CD1c-positive myeloid dendritic cell (primary cell): ENCODE results near the gene SERPINB4.
A peak's percentile ranks its signal among the peaks of the same experiment; 100 is the strongest.

Experiments used
- DNase-seq: peaks from one replicate; pipeline ENCODE4 v3.0.0-alpha.2; 2016; ENCODE audit errors: extremely low spot score

The SERPINB4 gene

DNA sequence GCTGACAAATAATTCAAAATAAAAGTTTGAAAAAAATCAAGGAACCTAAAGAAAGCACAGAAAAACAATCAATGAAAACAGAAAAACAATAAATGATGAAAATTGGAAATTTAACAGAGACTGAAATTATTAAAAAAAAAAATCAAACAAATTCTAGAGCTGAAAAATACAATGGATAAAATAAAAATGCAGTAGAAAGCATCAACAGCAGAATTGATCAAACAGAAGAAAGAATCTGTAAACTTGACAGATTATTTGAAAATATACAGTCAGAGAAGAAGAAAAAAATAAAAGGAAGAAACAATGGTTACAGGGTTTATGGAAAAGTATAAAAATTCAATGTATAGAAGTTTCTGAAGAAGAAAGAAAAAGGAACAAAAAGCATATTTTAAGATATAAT is 16.2 kb downstream of the SERPINB4 start:
- DNase-seq = no peak

DNA sequence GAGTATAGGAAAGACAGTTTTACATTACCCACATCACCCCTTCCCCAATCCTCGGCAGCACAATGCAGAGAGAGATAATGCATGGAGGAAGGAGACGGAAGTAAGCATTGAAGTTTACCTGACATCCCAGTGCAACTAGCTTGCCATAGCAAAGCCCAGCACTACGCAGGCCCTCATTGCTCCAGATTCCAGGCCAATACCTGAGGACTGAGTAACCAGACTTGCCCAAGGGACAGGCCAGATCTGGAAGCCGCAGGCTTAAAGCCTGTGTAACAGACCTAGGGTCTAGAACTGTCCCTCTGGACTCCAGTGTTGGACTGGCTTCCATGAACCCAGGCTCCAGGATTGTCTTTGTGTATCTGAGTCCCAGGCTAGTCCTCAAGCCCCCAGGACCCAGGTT is 17.6 kb downstream of the SERPINB4 start:
- DNase-seq = no peak

DNA sequence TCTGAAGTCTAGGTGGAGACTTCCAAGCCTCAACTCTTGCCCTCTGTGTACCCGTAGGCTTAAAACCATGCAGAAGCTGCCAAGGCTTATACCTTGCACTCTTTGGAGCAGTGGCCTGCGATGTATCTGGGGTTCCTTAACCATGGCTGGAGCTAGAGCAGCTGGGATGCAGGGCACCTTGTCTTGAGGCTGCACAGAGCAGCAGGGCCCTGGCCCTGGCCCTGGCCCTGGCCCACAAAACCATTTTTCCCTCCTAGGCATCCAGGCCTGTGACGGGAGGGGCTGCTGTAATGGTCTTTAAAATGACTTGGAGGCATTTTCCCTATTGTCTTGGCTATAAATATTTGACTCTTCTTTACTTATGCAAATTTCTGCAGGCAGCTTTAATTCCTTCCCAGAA is 19.2 kb downstream of the SERPINB4 start:
- no peak for DNase-seq

DNA sequence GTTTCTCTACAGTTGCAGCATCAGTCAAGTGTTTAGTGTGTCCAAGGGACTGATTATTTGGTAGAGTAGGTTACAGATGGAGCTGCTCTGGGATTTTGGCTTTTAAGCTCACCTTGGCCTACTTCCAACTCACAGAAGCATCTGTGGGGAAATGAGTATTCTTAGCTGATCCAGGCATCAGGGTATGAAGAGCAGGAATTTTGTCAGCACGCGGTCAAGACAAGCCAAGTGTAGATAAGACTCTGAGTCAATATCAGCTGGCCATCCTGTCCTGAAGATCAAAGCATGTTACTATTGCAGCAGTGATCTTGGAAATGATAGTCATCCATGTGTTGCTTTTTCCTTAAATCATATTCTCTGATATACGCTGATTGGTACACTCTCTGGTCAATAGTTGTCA is 24.4 kb downstream of the SERPINB4 start:
- DNase-seq = no peak

DNA sequence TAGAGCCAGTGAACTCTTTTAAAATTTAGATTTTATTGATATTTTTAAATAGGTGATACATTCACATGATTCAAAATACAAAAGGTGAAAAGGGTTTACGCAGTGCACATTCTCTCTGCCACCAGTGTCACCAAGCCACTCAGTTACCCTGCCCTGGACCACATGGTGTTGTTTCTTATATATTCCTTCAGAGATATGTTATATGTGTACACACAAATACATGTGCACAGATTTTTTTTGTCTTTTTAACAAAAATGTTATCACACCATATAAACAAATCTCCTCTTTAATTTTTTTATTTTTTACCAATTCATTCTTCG is 26.2 kb downstream of the SERPINB4 start:
- no peak for DNase-seq

DNA sequence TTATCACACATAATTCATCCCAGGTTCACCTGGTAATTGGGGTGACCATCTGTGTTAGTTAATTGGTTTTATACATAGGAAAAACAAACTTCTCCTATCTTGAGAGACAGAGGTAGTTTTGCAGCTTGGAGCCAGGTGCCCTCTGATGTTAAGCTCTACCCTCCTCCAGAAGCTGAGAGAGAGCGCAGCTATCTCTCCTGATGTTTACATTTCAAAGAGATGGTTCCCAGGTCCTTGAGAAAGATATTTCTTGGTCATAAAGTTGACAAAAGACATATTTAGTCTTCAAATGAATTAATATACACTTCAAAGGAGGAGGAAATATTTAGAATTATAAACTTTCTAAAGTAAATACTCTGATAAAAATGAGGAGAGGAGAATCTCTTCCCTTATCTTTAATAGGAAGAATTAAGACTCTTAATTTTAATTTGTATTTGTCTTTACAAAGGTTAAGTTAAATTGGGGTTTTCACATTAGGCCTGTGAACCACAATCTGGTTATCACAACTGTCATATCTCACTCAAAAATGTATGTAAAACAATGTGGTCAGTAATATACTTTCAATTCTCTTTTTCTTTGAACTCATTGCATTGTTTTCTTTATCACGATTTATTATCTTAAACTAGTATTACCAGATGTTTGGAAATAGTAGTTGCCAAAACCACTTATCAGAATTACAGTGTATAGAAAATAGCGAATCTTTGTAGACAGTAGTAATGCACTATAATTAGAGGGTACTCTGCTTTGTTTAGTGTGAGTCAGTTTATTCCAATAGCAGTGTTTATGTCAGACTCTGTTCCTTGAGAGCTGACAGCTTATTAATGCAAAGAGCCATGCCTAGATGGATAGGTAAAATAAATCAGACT is 26.8 kb downstream of the SERPINB4 start:
- DNase-seq = no peak

DNA sequence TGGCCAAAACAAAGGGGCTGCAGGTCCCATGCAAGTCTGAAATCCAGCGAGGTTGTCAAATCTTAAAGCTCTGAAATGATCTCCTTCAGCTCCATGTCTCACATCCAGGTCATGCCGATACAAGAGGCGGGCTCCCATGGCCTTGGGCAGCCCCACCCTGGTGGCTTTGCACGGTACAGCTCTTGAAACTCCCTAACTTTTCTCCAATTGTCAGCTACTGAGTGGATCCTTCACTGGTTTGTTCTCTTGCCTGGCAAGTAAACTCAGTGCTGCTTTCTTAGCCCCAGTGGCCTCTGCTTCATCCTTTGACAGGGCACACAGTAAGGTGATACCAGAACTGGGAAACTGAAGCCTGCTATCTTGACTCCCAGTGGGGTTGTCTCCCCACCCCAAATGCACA is 30.6 kb downstream of the SERPINB4 start:
- no peak for DNase-seq

DNA sequence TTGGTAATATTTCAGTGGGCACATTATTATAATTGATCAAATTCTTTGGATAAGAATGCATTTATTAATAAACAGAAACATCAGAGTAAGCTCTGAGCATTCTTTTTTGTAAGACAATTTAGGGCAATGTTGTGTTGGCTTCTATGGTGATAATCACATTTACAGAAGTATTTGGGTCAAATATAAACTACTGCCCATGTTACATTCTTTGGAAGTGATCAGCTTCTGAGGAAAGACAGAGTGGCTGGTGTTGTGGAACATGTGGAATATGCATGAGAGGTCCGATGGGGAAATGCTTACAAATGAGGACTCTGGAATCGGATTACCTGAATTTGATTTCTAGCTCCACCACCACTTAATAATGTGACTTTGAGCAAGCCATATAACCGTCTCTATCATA is 37.5 kb downstream of the SERPINB4 start:
- DNase-seq = no peak

DNA sequence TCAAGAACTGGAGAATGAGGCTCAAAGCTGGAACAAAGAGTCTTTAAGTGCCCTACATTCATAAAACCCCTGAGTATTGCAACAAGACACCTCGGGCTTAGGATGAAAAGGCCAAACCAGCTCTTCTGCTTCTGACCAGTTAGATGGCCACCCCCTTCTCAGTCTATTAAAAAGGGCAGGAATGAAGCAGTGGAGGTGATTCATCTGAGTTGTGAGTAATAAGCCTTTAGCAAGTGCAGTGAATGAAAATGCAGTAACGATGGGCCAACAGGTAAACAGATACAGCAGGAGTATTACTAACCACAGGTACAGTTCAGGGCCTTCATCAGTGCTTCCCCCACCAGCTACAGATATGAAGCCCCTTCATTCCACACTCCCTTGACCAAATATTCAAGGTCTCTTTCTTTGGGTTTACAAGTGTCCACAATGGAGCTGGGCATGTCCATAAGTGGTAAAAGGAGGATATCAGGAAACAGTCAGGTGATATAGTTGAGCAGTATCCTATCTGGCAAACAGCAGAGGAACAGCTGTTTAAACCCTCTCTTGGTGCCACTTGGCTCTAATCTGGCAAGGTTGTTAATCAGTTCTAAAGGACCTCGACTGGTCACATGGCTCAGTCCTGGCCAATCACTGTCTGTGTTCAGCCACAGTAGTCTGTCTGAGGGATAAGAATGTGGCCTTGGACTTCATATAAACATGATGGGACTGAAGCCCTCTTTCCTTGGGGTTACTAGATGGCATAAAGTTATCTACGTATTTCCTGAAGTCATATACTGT is 39.1 kb downstream of the SERPINB4 start:
- no peak for DNase-seq

DNA sequence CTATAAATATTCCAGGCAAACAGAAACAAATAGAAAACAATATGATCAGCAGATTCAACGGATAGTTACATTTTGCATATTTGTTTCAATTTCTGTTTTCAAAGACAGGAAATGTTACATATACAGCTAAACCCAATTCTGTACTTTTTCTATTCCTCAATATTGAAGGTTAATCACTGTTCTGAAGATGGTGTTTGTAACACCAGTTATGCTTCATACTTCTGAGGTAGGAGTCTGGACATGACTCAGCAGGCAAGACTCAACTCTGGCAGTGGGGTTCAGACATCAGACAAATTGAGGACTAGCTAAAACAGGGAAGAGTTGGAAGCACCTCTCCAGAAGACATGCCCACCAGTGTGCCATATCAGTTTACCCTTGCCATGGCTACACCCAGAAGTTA is 40.3 kb downstream of the SERPINB4 start:
- DNase-seq = no peak

DNA sequence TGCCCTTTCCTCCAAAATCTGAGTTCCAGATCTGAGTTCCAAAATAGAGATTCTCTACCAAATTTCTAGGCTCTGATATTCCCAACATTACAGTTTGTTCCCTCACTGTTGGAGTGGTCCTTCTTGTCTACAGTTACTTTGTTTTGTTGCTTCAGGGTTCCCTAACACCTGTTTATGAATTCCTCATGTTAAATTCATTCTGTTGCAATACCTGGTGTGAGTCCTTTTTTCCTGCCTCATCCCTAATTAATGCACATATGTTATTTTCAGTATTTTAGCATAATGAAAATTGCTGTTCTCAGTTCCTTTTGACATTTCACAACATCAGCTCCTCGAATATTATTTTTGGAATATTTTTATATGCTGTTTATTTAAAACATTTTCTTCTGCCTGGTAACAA is 40.7 kb downstream of the SERPINB4 start:
- no peak for DNase-seq

DNA sequence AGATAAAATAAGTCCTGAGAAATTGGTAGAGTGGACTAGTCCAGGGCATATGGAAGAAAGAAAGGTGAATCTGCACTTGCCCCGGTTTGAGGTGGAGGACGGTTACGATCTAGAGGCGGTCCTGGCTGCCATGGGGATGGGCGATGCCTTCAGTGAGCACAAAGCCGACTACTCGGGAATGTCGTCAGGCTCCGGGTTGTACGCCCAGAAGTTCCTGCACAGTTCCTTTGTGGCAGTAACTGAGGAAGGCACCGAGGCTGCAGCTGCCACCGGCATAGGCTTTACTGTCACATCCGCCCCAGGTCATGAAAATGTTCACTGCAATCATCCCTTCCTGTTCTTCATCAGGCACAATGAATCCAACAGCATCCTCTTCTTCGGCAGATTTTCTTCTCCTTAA is 47.1 kb downstream of the SERPINB4 start:
- no peak for DNase-seq

DNA sequence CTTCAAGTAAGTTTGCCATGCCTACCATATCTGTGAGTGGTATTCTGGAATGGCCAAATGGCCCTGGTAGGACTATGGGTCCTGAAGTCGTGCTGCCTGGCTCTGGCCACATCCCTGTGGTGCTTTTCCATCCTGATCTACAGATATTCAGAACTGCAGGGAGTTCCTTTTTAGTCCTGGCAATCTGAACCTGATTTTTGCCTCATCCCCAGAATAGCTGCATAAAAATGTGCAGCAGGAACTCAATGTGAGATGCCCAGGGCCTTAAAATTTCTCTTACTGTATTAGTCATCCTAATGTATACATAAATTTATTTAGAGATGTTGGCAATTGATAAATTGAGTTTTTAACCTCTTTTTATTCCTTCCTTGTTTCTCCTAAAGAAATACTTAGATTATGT is 51.6 kb downstream of the SERPINB4 start:
- DNase-seq = no peak

DNA sequence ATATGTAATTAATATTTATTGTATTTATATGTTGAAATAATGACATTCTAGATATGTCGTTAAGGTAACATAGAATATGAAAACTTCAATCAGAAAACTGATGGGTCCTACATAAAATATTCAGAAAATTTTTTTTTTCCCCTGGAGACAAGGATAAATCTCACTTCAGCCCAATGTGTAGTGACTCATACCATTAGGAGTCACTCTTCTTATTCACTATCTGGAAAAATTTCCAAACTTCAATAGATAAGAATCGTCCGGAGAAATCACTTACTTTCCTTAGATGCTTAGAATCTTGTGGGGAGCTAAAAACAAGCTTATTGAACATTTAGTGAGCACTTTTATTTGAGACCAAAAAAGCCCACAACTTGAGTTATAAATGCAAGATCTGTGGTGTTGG is 52.3 kb downstream of the SERPINB4 start:
- DNase-seq = no peak

DNA sequence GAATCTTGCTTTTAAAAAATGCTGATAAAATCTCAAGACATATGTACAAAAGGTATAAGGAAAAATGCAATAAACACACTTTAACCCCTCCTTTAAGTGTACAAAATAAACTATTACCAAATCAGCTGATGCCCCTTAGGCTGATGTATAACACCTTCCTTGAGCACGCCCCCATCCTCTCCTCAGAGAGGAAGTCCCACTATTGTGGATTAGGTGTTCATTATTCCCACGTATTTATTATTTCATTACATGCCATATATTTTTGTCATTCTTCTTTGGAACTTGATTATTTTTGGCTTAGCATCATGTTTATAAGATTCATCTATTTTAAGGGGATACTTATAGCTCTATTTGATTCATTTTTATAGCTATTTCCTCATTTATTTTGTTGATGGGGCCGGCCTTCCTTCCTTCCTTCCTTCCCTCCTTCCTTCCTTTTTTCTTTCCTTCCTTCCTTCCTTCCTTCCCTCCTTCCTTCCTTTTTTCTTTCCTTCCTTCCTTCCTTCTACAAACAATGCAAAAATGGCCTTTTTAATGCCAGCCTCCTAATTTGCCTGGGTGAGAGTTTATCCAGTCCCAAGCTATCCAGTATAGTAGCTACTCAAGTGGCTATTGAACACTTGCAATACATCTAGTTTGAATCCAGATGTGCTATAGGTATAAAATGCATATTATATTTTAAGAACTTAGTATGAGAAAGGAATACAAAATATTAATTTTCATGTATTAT is 52.9 kb downstream of the SERPINB4 start:
- DNase-seq = no peak

DNA sequence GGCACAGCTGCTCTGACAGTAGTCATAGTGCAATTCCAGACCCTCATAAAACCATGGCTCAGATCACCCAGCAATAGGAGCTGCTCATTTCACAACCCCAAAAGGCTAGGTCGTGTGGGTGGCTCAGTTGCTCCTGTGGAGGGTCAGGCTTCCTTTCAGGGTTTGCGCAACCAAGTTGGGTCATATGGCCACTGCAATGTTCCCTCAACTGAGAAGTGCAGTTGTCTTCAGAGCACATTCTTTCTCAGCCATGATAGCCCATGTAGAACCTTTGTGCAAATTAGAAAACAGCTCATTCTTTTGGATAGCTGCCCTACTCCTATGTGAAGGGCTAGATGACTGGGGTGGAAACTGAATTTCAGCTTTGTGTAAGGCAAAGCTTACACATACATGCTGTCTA is 53.7 kb downstream of the SERPINB4 start:
- DNase-seq = peak; percentile 84

DNA sequence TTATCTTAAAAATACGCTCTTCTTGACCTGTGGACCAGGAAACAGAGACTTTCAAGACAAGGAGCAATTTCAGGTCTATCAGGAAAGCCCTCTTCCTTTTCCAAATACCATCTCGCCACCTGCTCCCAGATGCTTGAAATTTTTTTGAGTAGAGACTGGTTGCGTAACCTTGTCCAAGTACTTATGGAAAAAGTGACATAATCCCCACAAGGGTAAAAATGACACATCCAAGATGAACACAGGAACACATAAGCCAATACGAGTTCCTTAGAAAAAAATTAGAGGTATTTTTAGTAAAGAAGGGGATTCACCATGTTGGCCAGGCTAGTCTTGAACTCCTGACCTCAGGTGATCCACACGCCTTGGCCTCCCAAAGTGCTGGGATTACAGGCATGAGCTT is 55.1 kb downstream of the SERPINB4 start:
- DNase-seq = no peak
